ENCODE measurements around the gene ACOD1. TPM values are rescaled to one million over a fixed set of nuclear protein-coding genes. Genes with fewer than 3 reads are reported as not detected.

ACOD1 gene
- total RNA-seq, 1 experiment from 2014 or later, result not detected

DNA sequence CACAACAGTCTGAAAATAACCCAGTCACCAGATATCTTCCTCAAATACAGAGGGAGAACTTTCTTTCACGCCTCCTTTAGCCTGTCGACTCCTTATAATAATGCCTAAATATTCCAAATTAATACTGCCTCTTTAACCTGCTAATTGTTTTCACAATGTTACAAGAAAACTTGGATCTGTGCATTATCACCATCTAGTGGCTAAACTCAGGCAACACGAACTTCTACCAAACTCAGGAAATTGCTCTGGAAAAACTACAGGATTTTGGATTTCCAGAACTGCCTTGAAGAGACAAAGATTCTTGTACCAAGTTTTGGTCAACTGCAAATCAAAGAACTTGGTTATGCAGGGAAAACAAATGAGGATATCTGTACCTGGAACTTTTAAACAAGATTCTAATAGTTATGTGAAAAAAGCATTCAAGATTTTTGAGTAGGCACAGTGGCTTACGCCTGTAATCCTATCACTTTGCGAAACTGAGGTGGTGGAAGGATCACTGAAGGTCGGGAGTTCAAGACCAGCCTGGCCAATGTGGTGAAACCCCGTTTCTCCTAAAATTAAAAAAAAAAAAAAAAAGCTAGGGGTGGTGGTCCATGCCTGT is 54.4 kb downstream of the ACOD1 start:
- TF ChIP-seq, protein P1, sequence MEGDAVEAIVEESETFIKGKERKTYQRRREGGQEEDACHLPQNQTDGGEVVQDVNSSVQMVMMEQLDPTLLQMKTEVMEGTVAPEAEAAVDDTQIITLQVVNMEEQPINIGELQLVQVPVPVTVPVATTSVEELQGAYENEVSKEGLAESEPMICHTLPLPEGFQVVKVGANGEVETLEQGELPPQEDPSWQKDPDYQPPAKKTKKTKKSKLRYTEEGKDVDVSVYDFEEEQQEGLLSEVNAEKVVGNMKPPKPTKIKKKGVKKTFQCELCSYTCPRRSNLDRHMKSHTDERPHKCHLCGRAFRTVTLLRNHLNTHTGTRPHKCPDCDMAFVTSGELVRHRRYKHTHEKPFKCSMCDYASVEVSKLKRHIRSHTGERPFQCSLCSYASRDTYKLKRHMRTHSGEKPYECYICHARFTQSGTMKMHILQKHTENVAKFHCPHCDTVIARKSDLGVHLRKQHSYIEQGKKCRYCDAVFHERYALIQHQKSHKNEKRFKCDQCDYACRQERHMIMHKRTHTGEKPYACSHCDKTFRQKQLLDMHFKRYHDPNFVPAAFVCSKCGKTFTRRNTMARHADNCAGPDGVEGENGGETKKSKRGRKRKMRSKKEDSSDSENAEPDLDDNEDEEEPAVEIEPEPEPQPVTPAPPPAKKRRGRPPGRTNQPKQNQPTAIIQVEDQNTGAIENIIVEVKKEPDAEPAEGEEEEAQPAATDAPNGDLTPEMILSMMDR (conservative IDR thresholded peaks at IDR 0.05), result peak; percentile 66
- no peak overlapping the region for H2AK5ac ChIP-seq (ENCODE audit: insufficient read length, low read length)
- no peaks in the 10 kb centered on the region for H3K27me3 ChIP-seq (ENCODE audit: insufficient read depth, low read length)
- H3K27ac Mint-ChIP-seq, result peak overlapping the region in 1 of 3 experiments; percentile 67; a peak in 2 of 7 replicates
- no peak for DNase-seq
- H4K5ac ChIP-seq (ENCODE audit: insufficient read length, low read depth, low read length), result no peak overlapping the region
- no peak overlapping the region for H3T11ph ChIP-seq (ENCODE audit: low read length)
- no peak overlapping the region for H3K14ac ChIP-seq (ENCODE audit: insufficient read depth, low read length)
- H2BK120ac ChIP-seq (ENCODE audit: low read depth, low read length, poor library complexity, severe bottlenecking), result no peak overlapping the region
- no peak overlapping the region for H2BK20ac ChIP-seq (ENCODE audit: low read depth, low read length, poor library complexity, severe bottlenecking)
- H3K27ac ChIP-seq (ENCODE audit: insufficient read length, low read depth, low read length), result no peak overlapping the region
- H2BK15ac ChIP-seq (ENCODE audit: low read depth, low read length), result no peak overlapping the region
- H3K4me2 ChIP-seq (ENCODE audit: insufficient read depth, insufficient read length, low read length), result no peak overlapping the region
- no peaks in the 10 kb centered on the region for H3K4me1 ChIP-seq (ENCODE audit: insufficient read depth, low read length)
- no CpG with 5 or more reads among the region's 7 CpGs for WGBS (ENCODE audit: extremely low coverage, insufficient read length, low lambda C conversion rate)
- H2BK12ac ChIP-seq (ENCODE audit: insufficient read length, low read depth, low read length), result no peak overlapping the region
- no peaks in the 10 kb centered on the region for H4K20me1 ChIP-seq (ENCODE audit: control insufficient read depth, insufficient read depth, insufficient read length)
- H3K23ac ChIP-seq (ENCODE audit: insufficient read length, low read depth, low read length), result no peak overlapping the region
- no peak overlapping the region for H3K18ac ChIP-seq (ENCODE audit: insufficient read length, low read depth, low read length)
- no peaks in the 10 kb centered on the region for H3K23me2 ChIP-seq (ENCODE audit: insufficient read length, low read depth, low read length, poor library complexity, severe bottlenecking)
- no peak overlapping the region for H3K4ac ChIP-seq (ENCODE audit: low read depth, low read length)
- no peaks in the 10 kb centered on the region for H3K79me2 ChIP-seq (ENCODE audit: insufficient read depth, low read length)
- H4K91ac ChIP-seq (ENCODE audit: insufficient read length, low read depth, low read length), result no peak overlapping the region
- no peak overlapping the region for H2AFZ ChIP-seq (ENCODE audit: low read length)
- no peak overlapping the region for H3K4me3 Mint-ChIP-seq
- no peak overlapping the region for H4K8ac ChIP-seq (replicated peaks; ENCODE audit: insufficient read length, low read depth, low read length)
- no peaks in the 10 kb centered on the region for H3K9me3 ChIP-seq (ENCODE audit: control insufficient read depth, low read depth, low read length)
- H3K56ac ChIP-seq (ENCODE audit: insufficient read length, low read depth, low read length), result no peak overlapping the region
- H3K9me3 Mint-ChIP-seq, result no peaks in the 10 kb centered on the region
- no peak overlapping the region for H3K9ac ChIP-seq (ENCODE audit: extremely low read depth, insufficient read length, low read length)
- no peaks in the 10 kb centered on the region for H3K4me1 Mint-ChIP-seq
- peaks cover 2 to 28% (median 28%) of the 10 kb centered on the region in 3 experiments; a peak in 5 of 7 replicates for H3K36me3 Mint-ChIP-seq (ENCODE audit: insufficient read depth in 1 of 3, low read depth in 3 of 3)
- no peaks in the 10 kb centered on the region for H3K27me3 Mint-ChIP-seq (ENCODE audit: low read depth)
- no peak overlapping the region for H2BK5ac ChIP-seq (ENCODE audit: insufficient read length, low read length)
- H3K79me1 ChIP-seq (ENCODE audit: insufficient read depth, low read depth, low read length, poor library complexity, severe bottlenecking), result no peaks in the 10 kb centered on the region

Other genes starting within 250 kb of the ACOD1 start
- gene KCTD12, start 62.1 kb upstream of the ACOD1 start, total RNA-seq (2021), result 3.4 and 3.8 TPM in 2 replicates
- gene CLN5, start 43.6 kb downstream of the ACOD1 start, total RNA-seq (2021), result 8.3 and 10.1 TPM in 2 replicates
- 16.4 and 16.7 TPM in 2 replicates for gene FBXL3, start 78.6 kb downstream of the ACOD1 start, total RNA-seq (2021)

Measured in H9 (cell line).